GM19467 (cell line): Measurements from ENCODE around the gene PHEX.

Source experiments
- ATAC-seq: cut with Tn5 transposase; IDR thresholded peaks from one replicate; pipeline ENCODE4 v1.9.1; 2021; ENCODE audit warnings: mild to moderate bottlenecking, moderate library complexity; ENCODE audit not compliant: unreplicated experiment

Gene PHEX

GRCh38 chrX:22032084-22032483, at the start of gene PHEX:
TSS of gene PHEX (plus strand) at chrX:22032325. CDS start at chrX:22033006, 681 bp downstream.
- no peak for ATAC-seq

DNA sequence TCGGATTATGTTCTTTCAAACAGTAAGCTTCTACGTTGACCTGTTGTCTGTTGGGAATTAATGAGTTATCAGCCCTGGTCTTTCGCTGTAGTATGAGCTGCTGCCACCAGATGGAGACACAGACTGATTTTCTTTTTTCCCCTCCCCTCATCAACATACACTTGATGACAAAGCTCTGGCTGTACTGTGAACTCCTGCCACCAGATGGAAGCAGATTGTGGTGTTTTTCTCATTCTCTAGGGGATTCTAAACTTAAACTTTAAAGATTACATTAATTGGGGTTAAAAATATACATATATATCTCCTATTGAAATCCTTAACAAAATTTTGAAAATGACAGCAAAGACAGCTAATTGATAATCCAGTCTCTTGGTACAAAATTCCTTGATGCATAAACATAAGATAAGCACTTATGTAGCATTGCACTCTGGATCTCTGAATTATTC, 46.8 kb upstream of the PHEX start:
- peak; percentile 80 for ATAC-seq

DNA sequence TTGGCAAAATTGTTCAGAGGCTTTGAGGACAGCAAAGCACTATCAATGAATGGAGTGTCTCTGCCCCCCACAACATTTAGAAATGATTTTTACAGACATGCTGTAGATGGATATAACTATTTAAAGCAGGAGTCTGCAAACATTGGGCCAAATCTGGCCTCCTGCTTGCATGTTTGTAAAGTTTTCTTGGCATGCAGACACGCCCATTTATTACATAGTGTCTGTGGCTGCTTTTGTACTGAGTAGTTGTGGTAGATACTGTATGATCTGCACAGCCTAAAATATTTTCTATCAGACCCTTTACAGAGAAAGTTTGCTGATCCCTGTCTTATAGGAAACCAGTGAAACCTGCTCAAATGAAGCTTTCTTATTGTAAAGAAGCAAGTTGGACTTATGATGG, 45.5 kb upstream of the PHEX start:
- ATAC-seq: no peak

DNA sequence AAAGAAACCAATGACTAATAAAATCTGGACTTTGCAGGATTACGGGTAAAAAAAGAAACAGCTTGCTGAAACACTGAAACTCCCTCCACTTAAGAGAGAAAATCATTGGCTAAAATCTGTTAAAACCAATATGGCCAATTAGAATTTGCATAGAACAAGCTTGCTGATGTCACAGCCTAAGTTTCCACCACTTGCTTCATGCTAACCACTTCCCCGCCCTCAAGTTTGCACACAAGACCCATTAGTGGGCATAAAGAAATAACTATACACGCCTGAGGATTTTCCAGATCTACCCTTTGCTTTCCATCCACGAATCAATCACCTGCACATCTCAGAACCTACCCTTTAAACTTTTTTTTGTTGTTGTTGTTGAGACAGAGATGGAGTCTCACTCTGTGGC, 42.7 kb upstream of the PHEX start:
- ATAC-seq: peak; percentile 32

- ATAC-seq: no peak
These were observed 41.3 kb upstream of the PHEX start for GRCh38 chrX:21990832-21991231.

DNA sequence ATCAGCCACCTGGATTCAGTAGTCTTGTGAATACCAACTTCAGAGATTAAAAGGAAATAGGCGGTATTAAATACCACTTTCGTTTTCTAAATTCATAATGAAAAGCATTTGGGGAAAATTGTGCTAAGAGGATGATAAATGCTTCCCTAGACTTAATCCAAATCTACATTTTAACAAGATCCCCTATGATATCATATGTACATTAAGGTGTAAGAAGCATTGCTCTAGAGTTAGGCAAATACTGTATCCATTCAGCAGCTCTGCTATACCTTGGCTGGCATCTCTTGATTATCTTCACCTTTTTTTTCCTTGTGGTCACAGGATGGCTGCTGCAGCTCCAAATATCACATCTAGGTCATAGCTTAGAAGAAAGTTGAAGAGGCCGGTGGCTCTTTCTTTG, 40.6 kb upstream of the PHEX start:
- ATAC-seq: no peak

- ATAC-seq: peak; percentile 77
These were observed 38.9 kb upstream of the PHEX start for GRCh38 chrX:21993265-21993664.

GRCh38 chrX:21996872-21997455, 35.2 kb upstream of the PHEX start:
- ATAC-seq: no peak

DNA sequence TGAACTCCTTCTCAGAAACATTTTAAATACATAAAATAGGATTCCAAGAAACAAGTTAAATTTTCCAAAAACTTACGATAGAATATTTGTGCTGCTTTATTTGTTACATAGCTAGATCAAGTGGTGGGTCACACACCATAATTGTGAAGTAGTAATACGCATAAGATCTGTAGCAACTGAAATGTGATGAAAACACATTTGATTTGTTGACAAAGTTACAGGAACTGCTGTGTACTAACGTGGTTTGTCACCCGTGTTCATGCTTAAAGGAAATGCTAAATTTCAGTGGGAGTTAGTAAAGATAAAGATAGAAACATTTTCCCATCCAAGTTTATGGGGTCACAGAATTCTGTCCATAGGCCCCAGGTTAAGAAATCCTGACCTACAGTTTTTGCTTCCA, 34.1 kb upstream of the PHEX start:
- ATAC-seq: no peak

- no peak for ATAC-seq
These were observed 27.3 kb upstream of the PHEX start for GRCh38 chrX:22004866-22005265.

DNA sequence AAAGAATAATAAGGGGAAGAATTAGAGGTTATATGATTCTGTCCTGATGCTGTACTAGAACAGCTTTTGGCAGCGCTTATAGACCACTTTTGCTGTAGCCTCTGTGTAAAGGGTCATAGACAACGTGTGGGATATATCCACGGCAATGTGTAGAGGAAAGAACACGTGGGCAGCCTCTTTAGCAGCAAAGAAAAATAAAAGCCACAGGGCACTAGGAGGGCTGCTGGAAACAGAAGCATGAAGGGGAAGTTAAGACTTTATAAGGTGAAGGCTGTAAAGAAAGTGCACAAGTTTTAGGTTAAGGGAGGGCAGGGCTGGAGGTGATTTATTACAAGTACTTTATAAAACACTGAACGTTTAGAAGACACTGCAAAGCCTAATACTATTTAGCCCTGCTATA, 20.1 kb upstream of the PHEX start:
- no peak for ATAC-seq

GRCh38 chrX:22012931-22013330, 19.2 kb upstream of the PHEX start:
- ATAC-seq: no peak

- no peak for ATAC-seq
These were observed 16.9 kb upstream of the PHEX start for GRCh38 chrX:22015139-22015750.

GRCh38 chrX:22021751-22022324, 10.3 kb upstream of the PHEX start:
- ATAC-seq: no peak

- no peak for ATAC-seq
These were observed 7.5 kb upstream of the PHEX start for GRCh38 chrX:22024577-22024976.

DNA sequence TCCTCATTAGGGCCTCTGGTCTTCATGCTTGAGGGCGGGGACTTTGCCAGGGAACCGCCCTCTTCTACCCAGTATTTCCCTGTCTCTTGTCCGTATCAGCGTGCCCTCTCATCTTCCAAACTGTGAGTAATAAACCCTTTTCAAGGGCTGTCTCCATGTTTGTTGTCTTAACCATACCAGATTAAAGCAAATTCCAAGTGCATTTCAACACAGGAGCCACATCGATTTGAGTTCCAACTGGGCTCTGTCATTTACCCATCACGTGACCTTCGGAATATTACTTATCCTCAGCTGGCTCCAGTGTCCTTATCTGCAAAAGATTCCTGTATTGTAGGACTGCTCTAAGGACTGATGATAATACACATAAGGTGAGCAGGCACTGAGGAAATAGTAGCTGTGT, 6.4 kb upstream of the PHEX start:
- no peak for ATAC-seq

GRCh38 chrX:22026731-22027130, 5.4 kb upstream of the PHEX start:
- ATAC-seq: no peak

DNA sequence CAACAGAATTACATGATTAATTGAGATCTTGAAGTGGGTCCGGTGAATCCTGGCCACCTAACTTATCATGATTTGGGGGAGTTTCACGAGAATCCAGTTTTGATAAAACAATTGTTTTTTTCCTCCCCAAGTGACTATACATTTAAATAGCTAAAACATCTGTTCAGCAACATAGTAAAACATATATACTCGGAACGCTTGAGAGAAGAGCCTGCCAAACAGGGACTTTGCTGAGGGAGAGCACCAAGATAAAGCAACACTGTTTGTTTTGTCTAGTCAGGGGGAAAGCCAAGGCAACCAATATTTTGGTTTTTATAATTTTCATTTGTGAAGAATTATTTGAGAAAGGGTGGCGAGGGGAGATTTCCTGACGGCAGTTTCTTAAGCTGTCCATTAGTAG, 381 bp downstream of the PHEX start:
- no peak for ATAC-seq

- ATAC-seq: no peak
These were observed 1.7 kb downstream of the PHEX start for GRCh38 chrX:22033818-22034217.

DNA sequence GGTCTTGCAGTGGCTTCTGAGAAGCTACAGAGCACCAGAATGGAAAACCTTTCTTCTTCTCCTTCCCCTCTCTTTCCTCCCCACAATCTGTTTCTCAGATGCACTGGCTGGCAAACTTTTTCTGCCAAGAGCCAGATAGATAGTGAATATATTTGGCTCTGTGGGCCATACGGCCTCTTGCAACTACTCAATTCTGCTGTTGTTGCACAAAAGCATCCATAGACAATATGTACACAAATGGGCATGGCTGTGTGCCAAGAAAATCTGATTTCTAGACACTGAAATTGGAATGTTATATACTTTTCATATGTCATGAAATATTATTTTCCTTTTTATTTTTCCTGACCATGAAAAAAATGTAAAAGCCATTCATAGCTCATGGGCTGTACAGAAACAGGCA, 3.1 kb downstream of the PHEX start:
- ATAC-seq: no peak

DNA sequence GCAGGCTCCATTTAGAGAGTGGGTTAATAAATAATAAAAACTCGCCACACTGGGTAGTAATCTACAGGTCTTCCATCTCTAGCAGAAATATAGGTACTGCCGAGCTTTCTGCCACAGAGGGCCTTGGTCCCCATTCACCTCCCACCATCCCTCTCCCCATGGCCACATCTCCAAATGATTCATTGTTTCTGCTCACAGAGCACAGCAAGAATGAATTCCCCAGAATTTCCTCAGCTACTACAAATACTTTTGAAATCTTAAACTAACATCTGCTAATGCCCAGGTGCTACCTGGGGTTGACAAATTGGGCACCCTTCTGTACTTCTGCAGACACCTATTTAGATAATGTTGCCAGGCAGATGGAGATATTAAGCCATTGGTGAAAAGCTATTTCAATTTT, 5.1 kb downstream of the PHEX start:
- ATAC-seq: no peak

GRCh38 chrX:22037911-22038537, 5.9 kb downstream of the PHEX start:
- no peak for ATAC-seq
